Spleen (tissue), 11 donors: ENCODE data around the gene PLEKHJ1. TPM values are rescaled to one million over a fixed set of nuclear protein-coding genes. Genes with fewer than 3 reads are reported as not detected.

Experiments used
- DNase-seq: peaks from one replicate; pipeline ENCODE4 v3.0.0-alpha.2; 2020
- H3K27ac ChIP-seq, 8 donors: fragments of 200-600 bp; sonication (generic) in 7 of 8; 1 replicate in 4 of 8; 2 replicates in 4 of 8; pipeline versions ENCODE4 v1.5.0 to v1.8.0; 2016 to 2021; ENCODE audit warnings: inconsistent platforms in 4 of 8, mild to moderate bottlenecking in 4 of 8, moderate library complexity in 1 of 8
- H3K27me3 ChIP-seq, 7 donors: fragments of 200-600 bp; sonication (generic) in 6 of 7; replicated peaks in 1 of 7; 1 replicate in 4 of 7; 2 replicates in 3 of 7; pipeline versions ENCODE4 v1.5.0 to v1.8.0; 2016 to 2021; ENCODE audit warnings: inconsistent platforms in 3 of 7, mild to moderate bottlenecking in 1 of 7
- H3K36me3 ChIP-seq, 6 donors: fragments of 200-600 bp; sonication (generic) in 5 of 6; 1 replicate in 4 of 6; 2 replicates in 2 of 6; pipeline versions ENCODE4 v1.5.0 to v1.8.0; 2016 to 2021; ENCODE audit warnings: inconsistent platforms in 2 of 6
- H3K4me1 ChIP-seq, 6 donors: fragments of 200-600 bp; sonication (generic) in 5 of 6; 1 replicate in 3 of 6; 2 replicates in 3 of 6; pipeline versions ENCODE4 v1.5.0 to v1.8.0; 2016 to 2021; ENCODE audit warnings: inconsistent platforms in 3 of 6
- H3K4me3 ChIP-seq, 8 donors: fragments of 200-600 bp; sonication (generic) in 7 of 8; 1 replicate in 4 of 8; 2 replicates in 4 of 8; pipeline versions ENCODE4 v1.5.0 to v1.8.0; 2016 to 2021; ENCODE audit warnings: inconsistent platforms in 4 of 8, mild to moderate bottlenecking in 4 of 8, moderate library complexity in 2 of 8
- H3K9me3 ChIP-seq, 8 donors: fragments of 200-600 bp; sonication (generic) in 7 of 8; 1 replicate in 4 of 8; 2 replicates in 4 of 8; pipeline versions ENCODE4 v1.5.0 to v1.8.0; 2016 to 2021; ENCODE audit warnings: inconsistent platforms in 4 of 8
- POLR2A ChIP-seq, 3 donors: fragments of 450-650 bp; IDR thresholded peaks; one replicate each; pipeline ENCODE4 v1.5.1; 2017; ENCODE audit warnings: antibody characterized with exemption in 3 of 3, mild to moderate bottlenecking in 1 of 3
- POLR2AphosphoS5 ChIP-seq, 3 donors: sonication (generic); formaldehyde crosslinking; IDR thresholded peaks; one replicate each; pipeline ENCODE4 v1.5.1; 2017; ENCODE audit warnings: antibody characterized with exemption in 3 of 3
- WGBS, 5 donors: extraction: QIAGEN DNeasy Blood & Tissue Kit in 3 of 5; methylation state at CpG; one replicate each; pipeline versions ENCODE4 v1.1.5 to v1.1.7; 2013 to 2018; 5-methylcytosine and 5-hydroxymethylcytosine counted together
- intact Hi-C: fragments of 100-400 bp; cut with DNase I; formaldehyde crosslinking; loops from one replicate; pipeline ENCODE4 v1.15.0; 2023; ENCODE audit warnings: low total_unique reads
- polyA plus RNA-seq, 3 donors: library from polyadenylated mRNA; stranded (reverse); fragments of 200-250 nt; gene quantifications; one replicate each; pipeline ENCODE4 v1.2.1, GENCODE V29; 2013
- total RNA-seq, 7 donors: library from RNA; depleted of rRNA in 3 of 7; stranded (reverse); fragments of >200 nt in 3 of 7; fragmentation: NEBNext Ultra II Directional in 4 of 7; extraction: Animal tissue kit (Norgen Biotek cat#: 25700) in 4 of 7; gene quantifications; one replicate each; pipeline versions ENCODE4 v1.1.0 to v1.2.1, GENCODE V29; 2016 to 2021
- TF ChIP-seq, protein P1 (sequence below), 11 experiments: fragments of 200-600 bp in 7 of 11; fragments of 450-650 bp in 4 of 11; sonication (generic) in 4 of 11; IDR thresholded peaks in 8 of 11; conservative IDR thresholded peaks in 3 of 11; 1 replicate in 7 of 11; 2 replicates in 4 of 11; pipeline versions ENCODE4 v1.4.0 to v1.8.0; 2016 to 2021; ENCODE audit warnings: antibody characterized with exemption in 11 of 11, inconsistent platforms in 4 of 11, mild to moderate bottlenecking in 1 of 11
- donor health status: healthy with polysubstance abuse.
- donor health status: DM: no; HTN: no; CAD: no; lungs with moderate emphysema.
- donor health status: DM: no; HTN: no; CAD: no.
- donor health status: Bipolar disorder and iron deficiency.
- donor health status: healthy.
- donor health status: DM: no; HTN: no; CAD: no.
- donor health status: DM: yes; HTN: yes; CAD: no.

PLEKHJ1 gene
- total and polyA plus RNA-seq, 10 donors, result 37.7 to 117 (median 57.4) TPM

DNA sequence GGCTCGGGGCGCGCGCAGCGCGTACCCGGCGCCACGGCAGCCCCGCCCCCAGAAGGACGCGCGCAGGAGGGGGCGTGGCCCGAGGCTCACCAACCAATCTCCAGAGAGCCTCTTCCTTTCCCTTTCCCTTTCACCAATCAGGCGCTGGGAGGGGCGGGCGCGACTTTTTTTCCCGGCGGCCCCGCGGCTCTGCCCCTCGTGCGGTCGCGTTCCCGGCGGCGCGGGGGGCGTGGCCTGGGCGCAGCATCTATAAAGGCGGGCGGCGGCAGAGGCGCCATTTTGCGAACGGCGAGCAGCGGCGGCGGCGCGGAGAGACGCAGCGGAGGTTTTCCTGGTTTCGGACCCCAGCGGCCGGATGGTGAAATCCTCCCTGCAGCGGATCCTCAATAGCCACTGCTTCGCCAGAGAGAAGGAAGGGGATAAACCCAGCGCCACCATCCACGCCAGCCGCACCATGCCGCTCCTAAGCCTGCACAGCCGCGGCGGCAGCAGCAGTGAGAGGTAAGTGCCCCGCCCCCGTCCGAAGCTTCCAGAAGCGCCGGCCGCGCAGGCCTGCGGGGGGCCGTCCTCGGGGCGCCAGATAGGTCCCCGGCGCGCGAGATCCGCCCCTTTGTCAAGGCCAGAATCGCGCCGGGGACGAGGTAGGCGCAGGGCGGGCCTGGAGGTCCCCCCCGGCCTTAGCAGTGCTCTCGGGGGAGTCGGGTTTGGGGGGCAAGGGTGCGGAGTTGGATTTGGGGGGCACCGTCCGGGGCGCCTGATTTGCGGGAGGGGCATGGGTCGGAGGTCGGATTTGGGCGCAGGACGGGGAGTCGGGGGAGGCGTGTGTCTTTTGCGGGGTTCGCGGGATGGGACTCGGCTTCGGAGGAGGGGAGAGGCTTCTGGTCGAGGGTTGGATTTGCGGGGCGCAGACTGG is 33.4 kb upstream of the PLEKHJ1 start:
- intact Hi-C loops, result loop anchor here (2.0 to 5.0 kb wide), 2 partner anchors 31 to 112 kb away; no protein-coding TSS in a partner anchor
- peaks cover 0 to 34% (median 21%) of the 10 kb centered on the region in 6 donors for H3K36me3 ChIP-seq
- 1 to 2% (median 1%) methylated on average over 71 to 103 of the region's 103 CpGs for WGBS, 5 donors
- H3K4me3 ChIP-seq, result peak overlapping the region; percentile 92 to 100 (median 98)
- H3K27me3 ChIP-seq, result no peaks in the 10 kb centered on the region
- TF ChIP-seq POLR2AphosphoS5 (IDR thresholded peaks at IDR 0.05) (peak; percentile 100), POLR2A (IDR thresholded peaks at IDR 0.05) (peak; percentile 99 to 100 (median 99))
- TF ChIP-seq, protein P1, sequence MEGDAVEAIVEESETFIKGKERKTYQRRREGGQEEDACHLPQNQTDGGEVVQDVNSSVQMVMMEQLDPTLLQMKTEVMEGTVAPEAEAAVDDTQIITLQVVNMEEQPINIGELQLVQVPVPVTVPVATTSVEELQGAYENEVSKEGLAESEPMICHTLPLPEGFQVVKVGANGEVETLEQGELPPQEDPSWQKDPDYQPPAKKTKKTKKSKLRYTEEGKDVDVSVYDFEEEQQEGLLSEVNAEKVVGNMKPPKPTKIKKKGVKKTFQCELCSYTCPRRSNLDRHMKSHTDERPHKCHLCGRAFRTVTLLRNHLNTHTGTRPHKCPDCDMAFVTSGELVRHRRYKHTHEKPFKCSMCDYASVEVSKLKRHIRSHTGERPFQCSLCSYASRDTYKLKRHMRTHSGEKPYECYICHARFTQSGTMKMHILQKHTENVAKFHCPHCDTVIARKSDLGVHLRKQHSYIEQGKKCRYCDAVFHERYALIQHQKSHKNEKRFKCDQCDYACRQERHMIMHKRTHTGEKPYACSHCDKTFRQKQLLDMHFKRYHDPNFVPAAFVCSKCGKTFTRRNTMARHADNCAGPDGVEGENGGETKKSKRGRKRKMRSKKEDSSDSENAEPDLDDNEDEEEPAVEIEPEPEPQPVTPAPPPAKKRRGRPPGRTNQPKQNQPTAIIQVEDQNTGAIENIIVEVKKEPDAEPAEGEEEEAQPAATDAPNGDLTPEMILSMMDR (IDR thresholded peaks at IDR 0.05 in 8 of 11, conservative IDR thresholded peaks at IDR 0.05 in 3 of 11), result peak in 10 of 11 experiments; percentile 12 to 53 (median 39)
- peak; percentile 98 for DNase-seq
- no peaks in the 10 kb centered on the region for H3K9me3 ChIP-seq
- H3K27ac ChIP-seq, result peak overlapping the region; percentile 93 to 100 (median 100)
- peaks cover 47 to 83% (median 80%) of the 10 kb centered on the region in 6 donors for H3K4me1 ChIP-seq

DNA sequence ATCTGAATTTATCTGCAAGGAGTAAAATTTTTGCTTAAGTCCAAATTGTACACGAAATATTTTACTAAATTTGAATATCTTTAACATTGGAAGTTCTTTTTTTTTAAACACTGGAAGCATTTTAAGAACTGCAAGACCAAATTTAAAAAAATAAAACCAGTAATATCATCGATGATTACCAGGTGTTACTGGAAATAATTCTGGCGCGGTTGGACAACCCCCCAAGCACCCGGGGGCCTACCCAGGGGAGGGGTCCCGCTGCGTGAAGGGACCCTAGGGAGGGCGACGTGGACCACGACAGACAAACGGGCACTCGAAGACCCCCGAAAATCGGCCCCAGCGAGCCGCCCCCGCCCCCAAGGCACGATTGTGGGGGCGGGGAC is 32.7 kb upstream of the PLEKHJ1 start:
- H3K27me3 ChIP-seq, result no peaks in the 10 kb centered on the region
- whole genome bisulfite sequencing, 5 donors, result 1 to 3% (median 1%) methylated on average over 16 to 19 of the region's 19 CpGs
- TF ChIP-seq, protein P1 (IDR thresholded peaks at IDR 0.05 in 8 of 11, conservative IDR thresholded peaks at IDR 0.05 in 3 of 11), result no peak
- TF ChIP-seq POLR2AphosphoS5 (IDR thresholded peaks at IDR 0.05), result no peak
- no peak for TF ChIP-seq POLR2A (IDR thresholded peaks at IDR 0.05)
- H3K36me3 ChIP-seq, result peaks cover 0 to 28% (median 21%) of the 10 kb centered on the region in 6 donors
- no peaks in the 10 kb centered on the region for H3K9me3 ChIP-seq
- H3K4me3 ChIP-seq, result peak overlapping the region; percentile 52 to 100 (median 98)
- no peak for DNase-seq
- peaks cover 40 to 83% (median 79%) of the 10 kb centered on the region in 6 donors for H3K4me1 ChIP-seq
- intact Hi-C loops, result no loop called here
- peak overlapping the region; percentile 93 to 100 (median 100) for H3K27ac ChIP-seq

DNA sequence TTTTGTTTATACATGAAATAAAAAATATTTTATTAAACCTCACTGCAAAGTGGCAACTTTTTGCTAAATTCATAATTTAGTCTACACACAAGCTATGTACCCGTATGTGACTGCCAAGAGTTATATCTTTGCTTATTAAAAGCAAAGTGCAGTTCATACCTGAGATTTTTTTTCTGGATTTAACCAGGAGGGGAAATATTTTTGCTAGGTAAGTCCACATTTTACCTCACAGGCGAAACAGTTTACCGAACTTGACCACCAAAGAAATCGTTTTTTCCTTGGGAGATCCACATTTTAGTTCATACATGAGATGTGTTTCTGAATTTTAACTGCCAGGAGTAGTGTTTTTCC is 32.3 kb upstream of the PLEKHJ1 start:
- DNase-seq, result no peak
- H3K27ac ChIP-seq, result peak overlapping the region in 6 of 8 donors; percentile 98 to 100 (median 100)
- H3K4me3 ChIP-seq, result peak overlapping the region in 6 of 8 donors; percentile 52 to 100 (median 99)
- peaks cover 0 to 24% (median 21%) of the 10 kb centered on the region in 6 donors for H3K36me3 ChIP-seq
- TF ChIP-seq POLR2AphosphoS5 (IDR thresholded peaks at IDR 0.05) (no peak), POLR2A (IDR thresholded peaks at IDR 0.05) (no peak)
- TF ChIP-seq, protein P1 (IDR thresholded peaks at IDR 0.05 in 8 of 11, conservative IDR thresholded peaks at IDR 0.05 in 3 of 11), result no peak
- no peaks in the 10 kb centered on the region for H3K27me3 ChIP-seq
- H3K4me1 ChIP-seq, result peaks cover 36 to 83% (median 79%) of the 10 kb centered on the region in 6 donors
- H3K9me3 ChIP-seq, result no peaks in the 10 kb centered on the region
- 78 to 88% (median 82%) methylated on average over 4 of the region's 4 CpGs for WGBS, 5 donors
- intact Hi-C loops, result no loop called here
